CD4-positive, alpha-beta T cell (primary cell): ENCODE data around the gene PRDM8. TPM values are rescaled to one million over a fixed set of nuclear protein-coding genes. Genes with fewer than 3 reads are reported as not detected.

Experiments
- ATAC-seq: fragments of 200-7000 bp; cut with Tn5 transposase; one replicate; pipeline ENCODE4 v1.10.0; 2022; ENCODE audit warnings: mild to moderate bottlenecking; ENCODE audit not compliant: poor library complexity
- CTCF ChIA-PET: fragments of 350-600 bp; sonication (Branson Sonifier 250); formaldehyde crosslinking; loops from one replicate; lab custom pipeline; 2021; ENCODE audit warnings: antibody characterized with exemption, inconsistent platforms; lab: Charles Lee
- POLR2A ChIA-PET: fragments of 350-600 bp; sonication (Branson Sonifier 250); formaldehyde crosslinking; loops from one replicate; lab custom pipeline; 2021; ENCODE audit warnings: antibody characterized with exemption, inconsistent platforms; lab: Charles Lee
- DNase-seq, 14 experiments: peaks; one replicate each; pipeline ENCODE4 v3.0.0-alpha.2; 2013 to 2020; ENCODE audit warnings: mixed read lengths in 2 of 14
- H3K27ac ChIP-seq, 2 donors: one replicate each; pipeline versions ENCODE4 v1.5.1 to v1.7.0; 2013; ENCODE audit warnings: low read length in 2 of 2, low read depth in 1 of 2, mild to moderate bottlenecking in 1 of 2
- H3K27me3 ChIP-seq, 2 experiments: 1 replicate in 1 of 2; 2 replicates in 1 of 2; pipeline versions ENCODE4 v1.6.1 to v1.7.0; 2013; ENCODE audit warnings: low read length in 2 of 2, control low read depth in 1 of 2, mild to moderate bottlenecking in 1 of 2, moderate library complexity in 1 of 2; ENCODE audit not compliant: insufficient read depth in 2 of 2, control insufficient read depth in 1 of 2
- H3K36me3 ChIP-seq: one replicate; pipeline ENCODE4 v1.6.1; 2013; ENCODE audit warnings: low read length, control low read depth; ENCODE audit not compliant: insufficient read depth
- H3K4me1 ChIP-seq: one replicate; pipeline ENCODE4 v1.6.1; 2013; ENCODE audit warnings: low read length, control low read depth; ENCODE audit not compliant: insufficient read depth
- H3K4me3 ChIP-seq: one replicate; pipeline ENCODE4 v1.5.1; 2013; ENCODE audit warnings: mild to moderate bottlenecking, low read length, moderate library complexity
- H3K9me3 ChIP-seq, 2 experiments: 1 replicate in 1 of 2; 2 replicates in 1 of 2; pipeline versions ENCODE4 v1.6.1 to v1.7.0; 2013; ENCODE audit warnings: low read length in 2 of 2, mild to moderate bottlenecking in 2 of 2, control low read depth in 1 of 2, moderate library complexity in 1 of 2; ENCODE audit not compliant: control insufficient read depth in 1 of 2, insufficient read depth in 1 of 2
- H3K27ac Mint-ChIP-seq: one replicate; pipeline ENCODE4 v1.8.0; 2020; ENCODE audit warnings: mixed read lengths
- H3K27me3 Mint-ChIP-seq: one replicate; pipeline ENCODE4 v1.8.0; 2021; ENCODE audit warnings: mixed read lengths
- H3K36me3 Mint-ChIP-seq: one replicate; pipeline ENCODE4 v1.8.0; 2021; ENCODE audit warnings: low read depth, mixed read lengths
- H3K4me1 Mint-ChIP-seq: one replicate; pipeline ENCODE4 v1.8.0; 2021; ENCODE audit warnings: low read depth, mixed read lengths
- H3K4me3 Mint-ChIP-seq: one replicate; pipeline ENCODE4 v1.8.0; 2020; ENCODE audit warnings: mild to moderate bottlenecking, mixed read lengths
- H3K9me3 Mint-ChIP-seq: one replicate; pipeline ENCODE4 v1.8.0; 2020; ENCODE audit warnings: mixed read lengths
- CTCF ChIP-seq: fragments of 200-600 bp; IDR thresholded peaks from one replicate; pipeline ENCODE4 v1.8.0; 2022; ENCODE audit warnings: antibody characterized with exemption, mild to moderate bottlenecking
- intact Hi-C, 2 experiments: fragments of 100-400 bp; cut with DNase I in 1 of 2; cut with micrococcal nuclease in 1 of 2; formaldehyde crosslinking; loops; one replicate each; pipeline versions ENCODE4 v1.15.1 to v1.9.0; 2023 to 2025; cut with DNase I, micrococcal nuclease
- total RNA-seq, 174 experiments: library from RNA in 2 of 174; stranded (reverse) in 2 of 174; gene quantifications; one replicate each; pipeline ENCODE4 v1.2.3 and lab custom pipeline; 2021 to 2026

PRDM8 gene
- total RNA-seq, 2 experiments from 2014 or later: 4.2 to 5.1 TPM

GRCh38 chr4:80213117-80213815, 16.0 kb downstream of the PRDM8 start:
- H3K4me1 Mint-ChIP-seq: no peaks in the 10 kb centered on the region
- no peak overlapping the region for H3K27ac Mint-ChIP-seq
- H3K9me3 Mint-ChIP-seq: no peaks in the 10 kb centered on the region
- no peak overlapping the region for H3K4me3 Mint-ChIP-seq
- ATAC-seq (no peak), DNase-seq (no peak)
- ChIA-PET POLR2A (interaction anchor here (1.4 to 1.7 kb wide), 2 partner anchors 10 to 28 kb away, joined by 3 to 5 read pairs; no protein-coding TSS in a partner anchor), CTCF (interaction anchor here (1.3 to 1.6 kb wide), 3 partner anchors 11 to 1261 kb away, joined by 3 to 5 read pairs (median 4); no protein-coding TSS in a partner anchor)
- no peaks in the 10 kb centered on the region for H3K9me3 ChIP-seq
- no peaks in the 10 kb centered on the region for H3K36me3 Mint-ChIP-seq
- intact Hi-C loops: loop anchor here in 1 of 2 experiments (10.0 kb wide), 1 partner anchor 638 kb away; no protein-coding TSS in a partner anchor
- no peaks in the 10 kb centered on the region for H3K36me3 ChIP-seq
- H3K4me1 ChIP-seq: no peaks in the 10 kb centered on the region
- no peak overlapping the region for H3K4me3 ChIP-seq
- peaks cover 30% of the 10 kb centered on the region for H3K27me3 Mint-ChIP-seq
- peaks cover 3 to 16% of the 10 kb centered on the region in 2 experiments for H3K27me3 ChIP-seq
- H3K27ac ChIP-seq: no peak overlapping the region
- TF ChIP-seq CTCF: no peak

GRCh38 chr4:80215449-80216052, 18.2 kb downstream of the PRDM8 start:
- Mint-ChIP-seq H3K36me3 (no peaks in the 10 kb centered on the region), H3K9me3 (no peaks in the 10 kb centered on the region), H3K27ac (no peak overlapping the region), H3K4me1 (no peaks in the 10 kb centered on the region), H3K4me3 (no peak overlapping the region), H3K27me3 (peaks cover 38% of the 10 kb centered on the region)
- Histone ChIP-seq H3K4me1 (no peaks in the 10 kb centered on the region), H3K4me3 (no peak overlapping the region), H3K27ac (no peak overlapping the region), H3K36me3 (no peaks in the 10 kb centered on the region), H3K27me3 (peaks cover 3 to 30% of the 10 kb centered on the region in 2 experiments), H3K9me3 (no peaks in the 10 kb centered on the region)
- TF ChIP-seq CTCF: peak; percentile 92
- ATAC-seq (no peak), DNase-seq (peak in 3 of 14 experiments; percentile 50 to 59 (median 51))
- CTCF ChIA-PET: interaction anchor here (1.0 to 1.6 kb wide), 3 partner anchors 13 to 298 kb away, joined by 3 to 9 read pairs (median 5); no protein-coding TSS in a partner anchor
- POLR2A ChIA-PET: interaction anchor here (0.6 kb wide), 1 partner anchor 13 kb away, joined by 3 read pairs; no protein-coding TSS in a partner anchor
- intact Hi-C loops: loop anchor here (1.0 to 10.0 kb wide), 8 partner anchors 13 to 1263 kb away; no protein-coding TSS in a partner anchor

- H3K36me3 ChIP-seq: no peaks in the 10 kb centered on the region
- Mint-ChIP-seq H3K4me3 (no peak overlapping the region), H3K9me3 (no peaks in the 10 kb centered on the region), H3K27ac (no peak overlapping the region), H3K27me3 (peaks cover 35% of the 10 kb centered on the region), H3K4me1 (no peaks in the 10 kb centered on the region), H3K36me3 (no peaks in the 10 kb centered on the region)
- H3K27ac ChIP-seq: no peak overlapping the region
- no peaks in the 10 kb centered on the region for H3K4me1 ChIP-seq
- ATAC-seq (no peak), DNase-seq (no peak)
- CTCF ChIA-PET: interaction anchor here (1.0 to 1.6 kb wide), 4 partner anchors 14 to 299 kb away, joined by 3 to 9 read pairs (median 4); no protein-coding TSS in a partner anchor
- H3K4me3 ChIP-seq: no peak overlapping the region
- TF ChIP-seq CTCF: no peak
- no peaks in the 10 kb centered on the region for H3K9me3 ChIP-seq
- intact Hi-C loops: loop anchor here (5.0 to 10.0 kb wide), 3 partner anchors 34 to 1174 kb away; no protein-coding TSS in a partner anchor
- POLR2A ChIA-PET: interaction anchor here (0.6 kb wide), 1 partner anchor 14 kb away, joined by 3 read pairs; no protein-coding TSS in a partner anchor
- peaks cover 3 to 34% of the 10 kb centered on the region in 2 experiments for H3K27me3 ChIP-seq
These were observed 18.9 kb downstream of the PRDM8 start for GRCh38 chr4:80216100-80216761.
